H1 (cell line): ENCODE results near the gene ADCK1.

Experiments used
- CBX5 ChIP-seq: fragments of 300-800, 300-1000 bp; sonication (generic); IDR thresholded peaks from 2 replicates; pipeline ENCODE4 v1.7.1; 2016; ENCODE audit warnings: antibody characterized with exemption, low read length, low read depth
- GABPA ChIP-seq: IDR thresholded peaks from 2 replicates; pipeline ENCODE4 v1.6.1; 2011; ENCODE audit warnings: mild to moderate bottlenecking, low read length, moderate library complexity, borderline replicate concordance; ENCODE audit not compliant: insufficient read depth
- GTF2F1 ChIP-seq: IDR thresholded peaks from 2 replicates; pipeline ENCODE4 v1.6.1; 2012; ENCODE audit warnings: low read depth, low read length, improper control_type of control experiment, borderline replicate concordance
- POLR2A ChIP-seq, 2 experiments: IDR thresholded peaks; 1 replicate in 1 of 2; 2 replicates in 1 of 2; pipeline ENCODE4 v1.6.1; 2011; ENCODE audit warnings: low read depth in 2 of 2, low read length in 2 of 2, mild to moderate bottlenecking in 2 of 2; ENCODE audit errors: control extremely low read depth in 1 of 2
- SIN3A ChIP-seq, 2 experiments: IDR thresholded peaks in 1 of 2; conservative IDR thresholded peaks in 1 of 2; 2 replicates each; pipeline ENCODE4 v1.6.1; 2011 to 2012; ENCODE audit warnings: low read length in 2 of 2, improper control_type of control experiment in 1 of 2, low read depth in 1 of 2, mild to moderate bottlenecking in 1 of 2
- TAF1 ChIP-seq: IDR thresholded peaks from 2 replicates; pipeline ENCODE4 v1.6.1; 2011; ENCODE audit warnings: mild to moderate bottlenecking, low read depth, low read length
- TF ChIP-seq, protein P1 (sequence below), 3 experiments: IDR thresholded peaks; 1 replicate in 2 of 3; 2 replicates in 1 of 3; pipeline versions ENCODE4 v1.5.1 to v1.6.1; 2011; ENCODE audit warnings: low read length in 3 of 3, mild to moderate bottlenecking in 3 of 3, inconsistent platforms in 2 of 3, low read depth in 1 of 3, moderate library complexity in 1 of 3; ENCODE audit not compliant: insufficient read depth in 1 of 3; ENCODE audit errors: control extremely low read depth in 1 of 3

GRCh38 chr14:77880056-77880455 lies 80.1 kb downstream of the ADCK1 start:
- TF ChIP-seq TAF1 (no peak), SIN3A (conservative IDR thresholded peaks at IDR 0.05 in 1 of 2, IDR thresholded peaks at IDR 0.05 in 1 of 2; ENCODE audit: low read depth in 1 of 2, low read length in 2 of 2) (no peak), POLR2A (IDR thresholded peaks at IDR 0.05; ENCODE audit: control extremely low read depth in 1 of 2, low read depth in 2 of 2, low read length in 2 of 2) (no peak), GABPA (no peak), CBX5 (no peak), GTF2F1 (no peak)
- TF ChIP-seq, protein P1, sequence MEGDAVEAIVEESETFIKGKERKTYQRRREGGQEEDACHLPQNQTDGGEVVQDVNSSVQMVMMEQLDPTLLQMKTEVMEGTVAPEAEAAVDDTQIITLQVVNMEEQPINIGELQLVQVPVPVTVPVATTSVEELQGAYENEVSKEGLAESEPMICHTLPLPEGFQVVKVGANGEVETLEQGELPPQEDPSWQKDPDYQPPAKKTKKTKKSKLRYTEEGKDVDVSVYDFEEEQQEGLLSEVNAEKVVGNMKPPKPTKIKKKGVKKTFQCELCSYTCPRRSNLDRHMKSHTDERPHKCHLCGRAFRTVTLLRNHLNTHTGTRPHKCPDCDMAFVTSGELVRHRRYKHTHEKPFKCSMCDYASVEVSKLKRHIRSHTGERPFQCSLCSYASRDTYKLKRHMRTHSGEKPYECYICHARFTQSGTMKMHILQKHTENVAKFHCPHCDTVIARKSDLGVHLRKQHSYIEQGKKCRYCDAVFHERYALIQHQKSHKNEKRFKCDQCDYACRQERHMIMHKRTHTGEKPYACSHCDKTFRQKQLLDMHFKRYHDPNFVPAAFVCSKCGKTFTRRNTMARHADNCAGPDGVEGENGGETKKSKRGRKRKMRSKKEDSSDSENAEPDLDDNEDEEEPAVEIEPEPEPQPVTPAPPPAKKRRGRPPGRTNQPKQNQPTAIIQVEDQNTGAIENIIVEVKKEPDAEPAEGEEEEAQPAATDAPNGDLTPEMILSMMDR (IDR thresholded peaks at IDR 0.05; ENCODE audit: control extremely low read depth in 1 of 3, insufficient read depth in 1 of 3, low read depth in 1 of 3, low read length in 3 of 3): no peak
